Naive B cell (primary cell): ENCODE results near the gene CSRNP2. TPM values are rescaled to one million over a fixed set of nuclear protein-coding genes. Genes with fewer than 3 reads are reported as not detected.

Experiments used
- ATAC-seq, 2 donors: fragments of 150-1000 bp; cut with Tn5 transposase; 2 replicates each; pipeline ENCODE4 v1.10.0; 2021; ENCODE audit warnings: low read depth in 2 of 2, mild to moderate bottlenecking in 2 of 2, moderate library complexity in 2 of 2
- DNase-seq: peaks from one replicate; pipeline ENCODE4 v3.0.0; 2022
- H3K27ac Mint-ChIP-seq, 6 donors: one replicate each; pipeline ENCODE4 v1.8.0; 2020 to 2022; ENCODE audit warnings: mild to moderate bottlenecking in 6 of 6, mixed read lengths in 6 of 6, moderate library complexity in 5 of 6, inconsistent platforms in 2 of 6
- H3K27me3 Mint-ChIP-seq, 3 donors: one replicate each; pipeline ENCODE4 v1.8.0; 2021 to 2022; ENCODE audit warnings: mixed read lengths in 3 of 3, mild to moderate bottlenecking in 1 of 3
- H3K36me3 Mint-ChIP-seq, 2 donors: one replicate each; pipeline ENCODE4 v1.8.0; 2020 to 2022; ENCODE audit warnings: mixed read lengths in 2 of 2, inconsistent platforms in 1 of 2, mild to moderate bottlenecking in 1 of 2
- H3K4me1 Mint-ChIP-seq, 3 donors: one replicate each; pipeline ENCODE4 v1.8.0; 2020 to 2022; ENCODE audit warnings: mixed read lengths in 3 of 3, inconsistent platforms in 1 of 3, mild to moderate bottlenecking in 1 of 3, moderate library complexity in 1 of 3
- H3K4me3 Mint-ChIP-seq, 8 donors: one replicate each; pipeline ENCODE4 v1.8.0; 2020 to 2022; ENCODE audit warnings: mild to moderate bottlenecking in 8 of 8, mixed read lengths in 8 of 8, moderate library complexity in 8 of 8, inconsistent platforms in 2 of 8
- H3K9me3 Mint-ChIP-seq, 7 donors: one replicate each; pipeline ENCODE4 v1.8.0; 2020 to 2022; ENCODE audit warnings: mixed read lengths in 7 of 7, mild to moderate bottlenecking in 5 of 7, inconsistent platforms in 2 of 7, moderate library complexity in 1 of 7
- polyA plus RNA-seq, 6 donors: library from polyadenylated mRNA; unstranded; fragments of 300-500 nt; fragmentation: Illumina TruSeq; gene quantifications; one replicate each; pipeline ENCODE4 v1.2.3, GENCODE V29; 2021; ENCODE audit warnings: low read depth in 6 of 6

Gene CSRNP2
- polyA plus RNA-seq, 6 donors from 2014 or later: 1.8 to 6.9 (median 4.3) TPM; not detected in 1

GRCh38 chr12:51033457-51034089 lies 49.8 kb downstream of the CSRNP2 start:
- Mint-ChIP-seq H3K36me3 (no peaks in the 10 kb centered on the region), H3K4me1 (no peaks in the 10 kb centered on the region), H3K9me3 (no peaks in the 10 kb centered on the region), H3K4me3 (peak overlapping the region in 1 of 8 donors; percentile 4), H3K27ac (peak overlapping the region in 1 of 6 donors; percentile 91), H3K27me3 (peaks cover 0 to 4% (median 0%) of the 10 kb centered on the region in 3 donors)
- DNase-seq (no peak), ATAC-seq (no peak)

- peaks cover 0 to 5% (median 0%) of the 10 kb centered on the region in 3 donors for H3K27me3 Mint-ChIP-seq
- H3K4me1 Mint-ChIP-seq: no peaks in the 10 kb centered on the region
- ATAC-seq: no peak
- no peaks in the 10 kb centered on the region for H3K9me3 Mint-ChIP-seq
- H3K4me3 Mint-ChIP-seq: peak overlapping the region in 1 of 8 donors; percentile 4
- peak overlapping the region in 1 of 6 donors; percentile 91 for H3K27ac Mint-ChIP-seq
- no peaks in the 10 kb centered on the region for H3K36me3 Mint-ChIP-seq
- no peak for DNase-seq
Measured at GRCh38 chr12:51033048-51033447, 50.3 kb downstream of the CSRNP2 start.

- ATAC-seq (no peak), DNase-seq (no peak)
- Mint-ChIP-seq H3K4me3 (peak overlapping the region in 2 of 8 donors; percentile 9 to 74), H3K9me3 (no peaks in the 10 kb centered on the region), H3K4me1 (peaks cover 24 to 28% (median 28%) of the 10 kb centered on the region in 3 donors), H3K27me3 (peaks cover 0 to 5% (median 0%) of the 10 kb centered on the region in 3 donors), H3K27ac (no peak overlapping the region), H3K36me3 (no peaks in the 10 kb centered on the region)
Measured at GRCh38 chr12:51028813-51029150, 54.6 kb downstream of the CSRNP2 start.

GRCh38 chr12:51028126-51028812 lies 55.1 kb downstream of the CSRNP2 start:
- no peak overlapping the region for H3K27ac Mint-ChIP-seq
- peaks cover 24 to 28% (median 28%) of the 10 kb centered on the region in 3 donors for H3K4me1 Mint-ChIP-seq
- no peaks in the 10 kb centered on the region for H3K9me3 Mint-ChIP-seq
- H3K4me3 Mint-ChIP-seq: peak overlapping the region in 4 of 8 donors; percentile 1 to 74 (median 38)
- DNase-seq (no peak), ATAC-seq (no peak)
- peaks cover 0 to 5% (median 0%) of the 10 kb centered on the region in 3 donors for H3K27me3 Mint-ChIP-seq
- no peaks in the 10 kb centered on the region for H3K36me3 Mint-ChIP-seq

- H3K36me3 Mint-ChIP-seq: no peaks in the 10 kb centered on the region
- no peak for DNase-seq
- H3K4me3 Mint-ChIP-seq: peak overlapping the region in 7 of 8 donors; percentile 26 to 99 (median 50)
- ATAC-seq: no peak
- H3K4me1 Mint-ChIP-seq: peaks cover 24 to 28% (median 28%) of the 10 kb centered on the region in 3 donors
- peaks cover 0 to 5% (median 0%) of the 10 kb centered on the region in 3 donors for H3K27me3 Mint-ChIP-seq
- no peaks in the 10 kb centered on the region for H3K9me3 Mint-ChIP-seq
- no peak overlapping the region for H3K27ac Mint-ChIP-seq
Measured at GRCh38 chr12:51027342-51027835, 56.0 kb downstream of the CSRNP2 start.

- H3K27me3 Mint-ChIP-seq: peaks cover 0 to 5% (median 0%) of the 10 kb centered on the region in 3 donors
- no peaks in the 10 kb centered on the region for H3K36me3 Mint-ChIP-seq
- peaks cover 36 to 38% (median 36%) of the 10 kb centered on the region in 3 donors for H3K4me1 Mint-ChIP-seq
- peak within 1 kb of the TSS; percentile 67 to 99 (median 95) for H3K27ac Mint-ChIP-seq
- H3K9me3 Mint-ChIP-seq: no peaks in the 10 kb centered on the region
- peak within 1 kb of the TSS; percentile 88 to 99 (median 98) for H3K4me3 Mint-ChIP-seq
- ATAC-seq: peak; percentile 95
- DNase-seq: peak; percentile 87
Measured at GRCh38 chr12:51025836-51026638, 57.4 kb downstream of the CSRNP2 start, which contains the start of gene SLC11A2. Gene SLC11A2, minus strand, starts transcription at chr12:51026384. Its CDS starts 15,656 bp downstream, at chr12:51010728.

- peaks cover 36 to 42% (median 38%) of the 10 kb centered on the region in 3 donors for H3K4me1 Mint-ChIP-seq
- H3K4me3 Mint-ChIP-seq: peak overlapping the region; percentile 88 to 99 (median 98)
- peaks cover 0 to 5% (median 0%) of the 10 kb centered on the region in 3 donors for H3K27me3 Mint-ChIP-seq
- no peaks in the 10 kb centered on the region for H3K9me3 Mint-ChIP-seq
- DNase-seq (no peak), ATAC-seq (no peak)
- H3K36me3 Mint-ChIP-seq: no peaks in the 10 kb centered on the region
- H3K27ac Mint-ChIP-seq: peak overlapping the region in 4 of 6 donors; percentile 81 to 97 (median 92)
Measured at GRCh38 chr12:51025338-51025835, 58.0 kb downstream of the CSRNP2 start.

- Mint-ChIP-seq H3K27ac (peak overlapping the region in 3 of 6 donors; percentile 34 to 53 (median 47)), H3K27me3 (peaks cover 0 to 3% (median 0%) of the 10 kb centered on the region in 3 donors), H3K36me3 (no peaks in the 10 kb centered on the region), H3K9me3 (no peaks in the 10 kb centered on the region), H3K4me3 (peak overlapping the region in 7 of 8 donors; percentile 39 to 99 (median 91)), H3K4me1 (peaks cover 36 to 44% (median 38%) of the 10 kb centered on the region in 3 donors)
- no peak for DNase-seq
- ATAC-seq: no peak
Measured at GRCh38 chr12:51023625-51024382, 59.6 kb downstream of the CSRNP2 start.

- DNase-seq (no peak), ATAC-seq (no peak)
- Mint-ChIP-seq H3K4me3 (peak overlapping the region in 1 of 8 donors; percentile 28), H3K9me3 (no peaks in the 10 kb centered on the region), H3K27me3 (no peaks in the 10 kb centered on the region), H3K36me3 (no peaks in the 10 kb centered on the region), H3K4me1 (peaks cover 35 to 43% (median 43%) of the 10 kb centered on the region in 3 donors), H3K27ac (peak overlapping the region in 3 of 6 donors; percentile 5 to 92 (median 76))
Measured at GRCh38 chr12:51021694-51022093, 61.7 kb downstream of the CSRNP2 start.

- peaks cover 28 to 38% (median 33%) of the 10 kb centered on the region in 3 donors for H3K4me1 Mint-ChIP-seq
- no peaks in the 10 kb centered on the region for H3K9me3 Mint-ChIP-seq
- H3K27me3 Mint-ChIP-seq: no peaks in the 10 kb centered on the region
- DNase-seq: no peak
- ATAC-seq: no peak
- no peaks in the 10 kb centered on the region for H3K36me3 Mint-ChIP-seq
- H3K27ac Mint-ChIP-seq: peak overlapping the region in 4 of 6 donors; percentile 31 to 76 (median 56)
- no peak overlapping the region for H3K4me3 Mint-ChIP-seq
Measured at GRCh38 chr12:51020448-51021182, 62.8 kb downstream of the CSRNP2 start.

- peaks cover 21 to 31% (median 26%) of the 10 kb centered on the region in 3 donors for H3K4me1 Mint-ChIP-seq
Measured at GRCh38 chr12:51019927-51020326, 63.5 kb downstream of the CSRNP2 start.

GRCh38 chr12:51018956-51019355 lies 64.4 kb downstream of the CSRNP2 start:
- Mint-ChIP-seq H3K4me1 (peaks cover 12 to 22% (median 16%) of the 10 kb centered on the region in 3 donors), H3K4me3 (no peak overlapping the region), H3K27ac (no peak overlapping the region), H3K9me3 (no peaks in the 10 kb centered on the region), H3K27me3 (no peaks in the 10 kb centered on the region), H3K36me3 (no peaks in the 10 kb centered on the region)
- DNase-seq: no peak
- ATAC-seq: no peak

More at GRCh38 chr12:51019927-51020326, 63.5 kb downstream of the CSRNP2 start:
- ATAC-seq: no peak
- H3K9me3 Mint-ChIP-seq: no peaks in the 10 kb centered on the region
- no peak for DNase-seq
- H3K4me3 Mint-ChIP-seq: no peak overlapping the region
- H3K27ac Mint-ChIP-seq: no peak overlapping the region
- H3K27me3 Mint-ChIP-seq: no peaks in the 10 kb centered on the region
- no peaks in the 10 kb centered on the region for H3K36me3 Mint-ChIP-seq
